Activated gamma-delta T cell treated with anti-CD3 and anti-CD28 coated beads, Interleukin-2, amount 50 U/mL, for 16 hours (primary cell): ENCODE measurements around the gene C2orf81.
A peak's percentile ranks its signal among the peaks of the same experiment; 100 is the strongest.
"Not testable (repeated sequence)": the region's sequence is repeated elsewhere in the genome, so short reads cannot be mapped to it uniquely, and the experiment has no call there.

Experiments
- DNase-seq: peaks from one replicate; pipeline ENCODE4 v3.0.0-alpha.2; 2020; ENCODE audit warnings: low read depth

C2orf81 gene

DNA sequence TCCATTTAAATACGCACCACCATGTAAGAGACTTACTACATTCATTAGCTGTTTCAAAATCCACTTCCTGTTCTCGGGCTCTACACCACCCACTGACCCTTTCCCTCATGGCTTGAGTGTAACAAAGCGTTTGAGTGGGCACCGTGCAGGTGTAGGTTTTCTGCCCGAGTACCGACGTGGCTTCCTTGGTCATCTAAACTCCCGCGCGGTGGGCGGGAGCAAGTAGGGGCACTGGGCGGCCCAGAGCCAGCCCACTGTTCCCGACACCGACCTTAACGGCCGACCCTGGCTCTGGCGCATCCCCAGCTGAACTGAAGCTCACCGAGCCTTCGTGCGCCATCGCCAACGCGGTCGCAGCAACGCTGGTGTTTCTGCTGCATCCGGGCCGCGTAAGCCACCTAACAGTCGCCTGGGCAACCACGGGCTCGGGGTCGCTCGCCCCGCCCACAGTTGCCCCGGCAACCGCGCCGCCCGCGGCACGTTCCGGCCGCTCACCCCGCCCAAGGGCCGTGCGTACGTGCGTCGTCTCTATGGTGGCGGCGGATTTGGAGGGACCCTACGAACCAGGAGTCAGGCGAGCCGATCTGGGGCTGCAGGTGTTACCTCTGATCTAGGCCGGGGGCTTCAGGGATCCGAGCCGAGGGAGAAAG is at the start of gene C2orf81, which contains the start of gene WDR54:
TSS of gene C2orf81 (minus strand) at position 399 of the 650 bp plus-strand sequence. CDS start at position 340, 59 bp downstream.
TSS of gene WDR54 (plus strand) at position 510 of the 650 bp plus-strand sequence. CDS start 424 bp downstream, outside the sequence.
- DNase-seq: peak; percentile 92

DNA sequence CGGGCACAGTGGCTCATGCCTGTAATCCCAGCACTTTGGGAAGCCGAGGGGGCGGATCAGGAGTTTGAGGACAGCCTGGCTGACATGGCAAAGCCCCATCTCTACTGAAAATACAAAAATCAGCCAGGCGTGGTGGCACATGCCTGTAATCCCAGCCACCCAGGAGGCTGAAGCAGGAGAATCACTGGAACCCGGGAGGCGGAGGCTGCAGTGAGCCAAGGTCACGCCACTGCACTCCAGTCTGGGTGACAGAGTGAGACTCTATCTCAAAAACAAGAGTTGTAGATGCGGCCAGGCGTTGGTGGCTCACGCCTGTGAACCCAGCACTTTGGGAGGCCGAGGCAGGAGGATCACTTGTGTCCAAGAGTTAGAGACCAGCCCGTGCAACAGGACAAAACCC is 49.3 kb upstream of the C2orf81 start:
- DNase-seq: not testable (repeated sequence)

- no peak for DNase-seq
Measured at GRCh38 chr2:74464406-74464805, 43.0 kb upstream of the C2orf81 start.

DNA sequence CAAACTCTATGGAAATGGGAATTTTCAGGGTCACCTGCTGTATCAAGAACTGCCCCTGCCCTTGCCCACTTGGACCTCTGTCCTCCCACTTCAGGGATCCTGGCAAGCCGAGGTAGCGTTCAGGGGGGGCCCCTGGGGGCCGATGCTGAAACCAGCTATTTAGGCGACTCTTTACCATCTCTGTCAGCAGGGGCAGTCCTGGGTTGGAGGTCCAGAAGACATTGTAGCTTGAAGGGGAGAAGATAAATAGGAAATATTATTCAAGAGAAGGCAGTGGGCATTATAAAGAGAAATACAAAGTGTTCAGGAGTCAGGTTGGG is 41.3 kb upstream of the C2orf81 start:
- DNase-seq: no peak

DNA sequence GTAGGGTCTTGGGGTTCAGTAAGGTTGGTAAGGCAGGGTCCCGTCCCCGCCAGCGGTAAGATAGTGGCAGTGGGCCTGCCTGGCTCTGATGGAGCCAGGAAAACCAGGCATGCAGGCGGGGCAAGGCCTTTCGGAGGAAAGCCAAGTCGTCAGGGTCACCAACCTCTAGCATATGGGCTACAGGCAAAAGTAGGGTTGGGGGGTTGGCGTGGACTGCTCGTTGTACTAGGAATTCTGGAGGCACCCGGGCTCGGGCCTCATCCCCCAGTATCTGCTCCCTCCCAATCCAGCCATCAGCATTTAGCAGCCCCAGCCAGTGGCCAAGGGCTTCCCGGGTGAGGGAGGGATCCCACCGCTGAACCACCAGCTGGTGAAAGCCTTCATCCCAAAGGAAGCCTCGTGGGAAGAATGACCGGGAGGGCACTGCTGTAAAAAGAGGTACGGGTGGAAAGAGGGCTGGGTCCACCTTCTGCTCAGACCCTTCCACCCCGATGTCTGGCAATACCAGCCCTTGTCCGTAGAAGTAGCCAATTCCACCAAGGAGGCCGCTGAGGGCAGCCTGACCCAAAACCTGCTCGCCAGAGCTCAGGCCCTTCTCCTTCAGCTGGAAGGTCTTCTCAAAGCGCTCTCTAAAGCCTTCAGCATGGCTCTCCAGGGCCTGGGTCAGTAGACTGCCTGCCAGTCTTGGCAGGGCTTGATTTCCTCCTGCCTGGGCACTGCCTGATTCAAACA is 40.8 kb upstream of the C2orf81 start:
- DNase-seq: no peak

DNA sequence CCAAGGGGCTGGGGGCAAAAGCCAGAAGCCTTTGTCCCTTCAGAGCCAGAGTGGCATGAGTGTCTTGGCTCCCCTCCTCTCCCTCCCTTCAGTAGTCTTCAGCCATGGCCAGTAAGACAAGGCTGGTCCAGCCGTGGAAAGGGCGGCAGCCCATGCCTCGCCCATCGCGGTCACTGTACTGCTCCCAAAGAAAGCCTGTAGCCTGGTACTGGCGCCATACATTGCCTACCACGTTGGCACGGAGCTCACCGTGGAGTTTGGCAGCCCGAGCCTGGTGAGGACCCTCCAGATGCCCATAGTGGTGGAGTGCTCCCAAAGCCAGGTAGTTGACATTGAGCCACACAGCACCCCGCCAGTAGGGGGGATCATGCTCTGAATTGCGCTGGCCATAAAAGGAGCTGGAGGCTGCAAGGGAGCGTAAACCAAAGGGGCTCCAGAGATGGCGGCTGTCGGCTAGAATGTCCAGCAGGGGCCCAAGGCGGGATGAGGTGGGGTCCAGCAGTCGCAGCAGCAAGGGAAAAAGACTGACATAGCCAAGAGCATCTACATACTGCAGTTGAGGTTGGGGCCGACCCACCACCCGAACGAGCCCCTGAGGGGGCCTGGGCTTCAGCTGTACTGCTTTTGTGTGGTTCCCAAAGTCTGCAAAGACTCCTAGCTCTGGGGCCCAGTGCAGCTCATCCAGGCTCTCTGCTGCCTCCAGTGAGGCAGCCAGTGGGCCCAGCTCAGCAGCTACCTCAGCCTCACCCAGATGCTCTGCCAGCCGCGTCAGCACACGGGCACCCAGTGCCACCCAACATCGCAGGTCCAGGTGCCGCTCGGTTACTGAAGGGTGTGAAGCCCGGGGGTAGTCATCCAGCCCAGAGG is 40.0 kb upstream of the C2orf81 start:
- no peak for DNase-seq

GRCh38 chr2:74460187-74460586 is 38.8 kb upstream of the C2orf81 start:
- not testable (repeated sequence) for DNase-seq

DNA sequence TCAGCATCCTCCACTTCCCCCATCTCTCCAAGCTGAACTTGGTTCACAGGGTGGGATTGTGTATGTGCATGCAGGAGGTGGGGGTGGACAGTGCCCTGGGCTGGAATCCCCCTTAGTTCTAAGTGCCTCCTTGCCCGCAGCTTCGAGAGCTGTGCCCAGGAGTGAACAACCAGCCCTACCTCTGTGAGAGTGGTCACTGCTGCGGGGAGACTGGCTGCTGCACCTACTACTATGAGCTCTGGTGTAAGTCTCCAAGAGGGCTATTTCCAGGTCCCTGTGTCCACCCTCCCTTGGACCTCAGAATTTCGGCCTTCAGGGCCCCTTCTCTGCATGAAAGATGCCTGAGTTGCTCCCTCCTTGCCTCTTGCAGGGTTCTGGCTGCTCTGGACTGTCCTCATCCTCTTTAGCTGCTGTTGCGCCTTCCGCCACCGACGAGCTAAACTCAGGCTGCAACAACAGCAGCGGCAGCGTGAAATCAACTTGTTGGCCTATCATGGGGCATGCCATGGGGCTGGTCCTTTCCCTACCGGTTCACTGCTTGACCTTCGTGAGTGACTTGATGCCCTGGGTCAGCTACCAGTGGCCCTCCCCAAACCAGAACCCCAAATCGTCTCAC is 38.2 kb upstream of the C2orf81 start:
- DNase-seq: not testable (repeated sequence)

DNA sequence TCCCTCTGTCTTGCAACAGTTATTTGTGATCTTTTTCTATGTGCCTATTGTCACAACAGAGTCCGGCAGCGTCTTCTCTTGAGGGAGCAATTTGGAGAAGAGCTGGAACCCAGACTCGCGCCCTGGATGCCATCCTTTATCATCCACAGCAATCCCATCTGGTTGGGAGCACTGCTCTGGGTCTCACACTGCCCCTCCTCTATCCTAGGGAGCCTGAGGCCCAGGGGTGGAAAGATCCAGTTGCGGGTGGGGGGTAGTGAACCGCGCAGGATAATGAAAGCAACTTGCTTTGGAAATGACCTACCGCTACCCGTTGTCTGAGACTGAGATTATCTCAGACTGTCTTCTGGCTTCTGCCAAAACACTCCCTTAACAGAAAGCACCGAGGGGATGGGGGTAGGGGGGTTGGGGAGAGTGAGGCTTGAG is 37.5 kb upstream of the C2orf81 start:
- DNase-seq: no peak

DNA sequence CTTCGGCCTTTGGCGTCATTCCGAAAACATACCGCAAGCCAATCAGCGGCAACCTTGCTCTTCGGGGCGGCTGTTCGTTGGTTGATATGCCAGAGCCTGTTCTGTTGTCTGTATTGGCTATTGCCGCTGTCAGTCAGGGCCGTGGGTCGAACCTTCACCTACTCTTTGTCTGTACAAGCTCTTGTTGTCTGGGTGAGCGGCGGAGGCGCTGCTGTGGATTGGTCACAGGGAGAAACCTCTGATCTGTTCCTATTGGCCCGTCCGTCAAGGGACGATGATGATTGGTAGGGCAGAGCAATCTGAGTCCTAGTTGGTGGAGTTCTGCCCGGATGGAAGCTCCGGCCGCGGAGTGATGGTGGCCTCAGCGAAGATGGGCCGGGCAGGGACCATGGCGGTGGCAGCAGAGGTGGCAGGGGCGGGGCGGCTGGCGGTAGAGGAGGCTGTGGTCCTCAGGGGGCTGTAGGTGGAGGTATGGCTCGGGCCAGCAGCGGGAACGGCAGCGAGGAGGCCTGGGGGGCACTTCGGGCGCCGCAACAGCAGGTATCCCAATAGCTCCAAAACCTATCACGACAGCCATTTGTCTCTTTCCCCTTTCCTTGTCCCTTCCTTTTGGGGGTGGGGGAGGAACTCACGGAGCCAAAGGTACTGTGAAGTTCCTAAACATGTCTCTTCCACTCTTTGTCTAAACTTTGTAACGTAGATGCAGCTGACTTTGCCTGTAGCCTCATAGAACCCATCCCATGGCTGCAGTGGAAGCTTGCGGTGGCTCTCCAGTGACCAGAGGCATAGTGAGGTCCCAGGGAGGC is 36.9 kb upstream of the C2orf81 start, which contains the start of gene WBP1:
TSS of gene WBP1 (plus strand) at position 307 of the 806 bp plus-strand sequence. CDS start at position 472, 165 bp downstream.
- DNase-seq: peak; percentile 98

DNA sequence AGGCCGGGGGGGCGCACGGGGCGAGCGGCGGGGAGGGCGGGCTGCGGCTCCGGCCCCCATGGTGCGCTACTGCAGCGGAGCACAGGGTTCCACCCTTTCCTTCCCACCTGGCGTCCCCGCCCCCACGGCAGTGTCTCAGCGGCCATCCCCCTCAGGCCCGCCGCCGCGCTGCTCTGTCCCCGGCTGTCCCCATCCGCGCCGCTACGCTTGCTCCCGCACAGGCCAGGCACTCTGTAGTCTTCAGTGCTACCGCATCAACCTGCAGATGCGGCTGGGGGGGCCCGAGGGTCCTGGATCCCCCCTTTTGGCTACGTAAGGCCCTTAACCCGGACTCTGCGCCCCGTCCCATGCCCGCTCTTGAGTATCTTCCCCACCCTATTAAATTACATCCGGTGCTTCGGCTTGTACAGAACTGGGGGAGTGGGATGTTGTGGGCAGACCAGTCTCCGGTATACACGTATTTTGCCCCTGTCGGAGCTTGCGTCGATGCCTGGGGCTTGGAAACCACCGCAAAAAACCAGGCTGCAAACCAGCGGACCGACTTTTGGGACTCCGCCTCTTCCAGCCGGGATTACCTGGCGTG is 36.2 kb upstream of the C2orf81 start:
- DNase-seq: peak; percentile 77

- DNase-seq: no peak
Measured at GRCh38 chr2:74457129-74457548, 35.7 kb upstream of the C2orf81 start.

DNA sequence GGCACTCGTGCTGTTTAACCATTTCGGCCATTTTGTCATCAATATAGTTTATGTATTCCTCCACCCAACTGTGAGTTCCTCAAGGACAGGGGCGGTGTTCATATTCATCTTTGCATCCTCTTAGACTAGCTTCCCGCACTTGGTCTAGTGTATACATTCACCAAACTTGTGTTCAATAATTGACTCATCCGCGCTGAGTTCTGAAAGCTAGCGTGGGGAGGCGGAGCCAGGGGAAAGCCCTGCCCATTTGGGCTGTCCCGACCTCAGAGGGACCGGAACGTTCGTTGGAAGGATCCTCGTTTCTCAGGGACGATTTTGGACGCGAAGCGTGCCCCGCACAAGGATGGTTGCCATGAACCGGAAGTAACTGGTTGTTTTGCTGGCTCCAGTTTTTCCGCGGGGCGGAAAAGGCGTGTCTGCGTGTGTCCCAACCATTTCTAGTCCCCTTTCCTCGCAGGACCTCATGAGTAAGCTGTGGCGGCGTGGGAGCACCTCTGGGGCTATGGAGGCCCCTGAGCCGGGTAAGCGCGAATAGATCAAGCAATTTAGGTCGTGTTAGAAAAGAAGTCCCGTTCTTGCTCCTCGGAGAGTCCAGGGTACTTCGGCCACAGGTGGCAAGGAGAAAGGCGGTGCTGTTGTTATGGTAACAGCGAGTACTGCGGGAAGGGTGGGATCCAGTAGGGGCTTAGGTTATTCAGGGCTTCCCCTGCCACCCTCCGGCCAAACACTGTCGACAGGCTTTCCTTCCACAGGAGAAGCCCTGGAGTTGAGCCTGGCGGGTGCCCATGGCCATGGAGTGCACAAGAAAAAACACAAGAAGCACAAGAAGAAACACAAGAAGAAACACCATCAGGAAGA is 33.5 kb upstream of the C2orf81 start, which contains the start of gene INO80B:
TSS of gene INO80B (plus strand) at position 434 of the 858 bp plus-strand sequence. CDS start at position 464, 30 bp downstream.
- peak; percentile 94 for DNase-seq

DNA sequence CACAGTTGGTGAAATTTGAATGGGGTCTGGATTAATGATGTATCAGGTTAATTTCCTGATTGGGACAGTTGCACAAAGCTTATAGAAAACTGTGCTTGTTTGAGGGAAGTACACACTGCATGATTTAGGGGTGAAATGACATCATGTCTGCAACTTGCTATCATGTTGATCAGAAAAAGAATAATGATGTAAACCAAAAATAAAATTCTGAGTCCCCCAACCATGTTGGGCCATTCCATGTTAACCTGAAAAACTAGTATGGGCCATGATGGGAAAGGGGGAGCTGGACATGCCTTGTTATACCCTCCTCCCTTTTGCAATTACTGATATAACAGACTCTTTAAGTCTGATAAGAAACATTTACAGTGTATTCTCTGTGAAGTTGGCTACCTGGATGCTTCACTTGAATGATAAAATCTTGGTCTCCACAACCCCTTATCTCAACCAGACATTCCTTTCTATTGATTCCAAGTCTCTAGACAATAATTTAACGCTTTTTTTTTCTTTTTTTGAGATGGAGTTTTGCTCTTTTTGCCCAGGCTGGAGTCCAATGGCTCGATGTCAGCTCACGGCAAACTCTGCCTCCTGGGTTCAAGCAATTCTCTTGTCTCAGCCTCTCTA is 29.3 kb upstream of the C2orf81 start:
- no peak for DNase-seq

DNA sequence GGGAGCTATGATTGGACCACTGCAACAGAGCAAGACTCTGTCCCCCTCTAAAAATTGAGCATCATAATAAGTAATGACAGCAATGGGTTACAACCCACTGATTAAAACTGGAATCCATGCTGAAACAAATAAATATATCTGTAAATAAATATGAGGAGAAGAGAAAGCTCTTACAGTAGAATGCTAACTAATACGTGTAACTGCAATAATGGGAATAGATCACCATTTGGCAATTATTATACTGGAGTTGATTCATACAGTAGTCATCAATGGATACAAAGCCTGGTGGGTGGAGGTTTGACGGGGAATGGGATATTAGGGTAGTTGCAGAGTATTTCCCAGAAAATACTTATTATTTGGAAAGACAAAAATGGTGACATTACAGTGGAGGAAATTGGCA is 27.4 kb upstream of the C2orf81 start:
- DNase-seq: no peak

- no peak for DNase-seq
Measured at GRCh38 chr2:74447230-74447999, 26.0 kb upstream of the C2orf81 start.

DNA sequence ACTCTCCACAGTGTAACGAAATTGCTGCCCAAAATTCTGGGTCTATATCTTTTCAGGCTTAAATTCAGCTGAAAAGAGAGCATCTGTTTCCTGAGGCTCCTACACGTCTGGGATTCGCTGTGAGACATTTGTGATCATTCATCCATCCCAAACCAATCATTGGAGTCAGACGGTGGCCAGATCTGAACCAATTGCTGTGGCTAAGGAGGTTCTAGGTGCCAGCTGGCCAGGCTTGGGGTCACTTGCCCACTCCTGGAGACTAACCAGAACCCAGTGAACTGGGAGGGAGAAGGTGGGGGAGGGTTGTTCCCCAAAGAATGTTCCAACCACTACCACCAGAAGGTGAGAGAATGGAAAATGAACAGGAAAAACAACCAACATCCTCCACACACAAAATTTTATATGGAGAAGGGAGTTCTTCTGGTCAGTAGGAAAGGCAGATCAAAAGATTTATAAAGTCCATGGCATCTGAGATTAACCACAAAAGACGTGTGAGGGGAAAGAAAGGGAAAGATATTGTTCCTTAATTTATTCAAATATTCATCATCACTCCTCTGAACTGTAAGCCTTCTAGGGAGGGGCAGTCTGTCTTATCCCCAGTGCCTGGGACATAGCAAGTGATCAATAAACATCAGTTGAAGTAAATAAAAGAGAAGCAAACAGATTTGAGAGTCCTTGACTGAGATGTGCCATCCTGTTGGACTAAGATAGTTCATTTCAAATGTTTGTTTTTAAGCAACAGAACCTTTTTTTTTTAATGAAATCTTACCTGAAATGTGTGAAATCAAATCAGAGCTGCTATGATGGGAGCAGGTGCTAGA is 23.3 kb upstream of the C2orf81 start:
- DNase-seq: no peak
